HG03135 (cell line): Measurements from ENCODE around the gene MDGA2.

Experiments
- ATAC-seq: cut with Tn5 transposase; IDR thresholded peaks from one replicate; pipeline ENCODE4 v1.9.1; 2021; ENCODE audit warnings: mild to moderate bottlenecking, moderate library complexity; ENCODE audit not compliant: unreplicated experiment

MDGA2 gene

GRCh38 chr14:47675466-47676314 lies at the start of gene MDGA2:
Gene MDGA2, minus strand, starts transcription at chr14:47675605.
- no peak for ATAC-seq

GRCh38 chr14:47722929-47723693 lies 47.7 kb upstream of the MDGA2 start:
- no peak for ATAC-seq

- ATAC-seq, result no peak
Measured at GRCh38 chr14:47720281-47720680, 44.9 kb upstream of the MDGA2 start.

GRCh38 chr14:47715330-47715729 lies 39.9 kb upstream of the MDGA2 start:
- ATAC-seq, result no peak

- ATAC-seq, result no peak
Measured at GRCh38 chr14:47710581-47710980, 35.2 kb upstream of the MDGA2 start.

- ATAC-seq, result no peak
Measured at GRCh38 chr14:47705683-47706082, 30.3 kb upstream of the MDGA2 start.

GRCh38 chr14:47691829-47692228 lies 16.4 kb upstream of the MDGA2 start:
- ATAC-seq, result no peak

- ATAC-seq, result no peak
Measured at GRCh38 chr14:47678993-47679392, 3.6 kb upstream of the MDGA2 start.

GRCh38 chr14:47678157-47678556 lies 2.8 kb upstream of the MDGA2 start:
- no peak for ATAC-seq

- ATAC-seq, result no peak
Measured at GRCh38 chr14:47676315-47676617, 861 bp upstream of the MDGA2 start.

GRCh38 chr14:47674543-47675465 lies 601 bp downstream of the MDGA2 start:
- ATAC-seq, result no peak

- ATAC-seq, result no peak
Measured at GRCh38 chr14:47674148-47674542, 1.3 kb downstream of the MDGA2 start.

GRCh38 chr14:47665337-47666134 lies 9.9 kb downstream of the MDGA2 start:
- ATAC-seq, result no peak

GRCh38 chr14:47662466-47662865 lies 12.9 kb downstream of the MDGA2 start:
- no peak for ATAC-seq

- no peak for ATAC-seq
Measured at GRCh38 chr14:47660158-47660557, 15.2 kb downstream of the MDGA2 start.

- ATAC-seq, result no peak
Measured at GRCh38 chr14:47658041-47658440, 17.4 kb downstream of the MDGA2 start.

GRCh38 chr14:47657143-47657542 lies 18.3 kb downstream of the MDGA2 start:
- no peak for ATAC-seq

- no peak for ATAC-seq
Measured at GRCh38 chr14:47651337-47651736, 24.1 kb downstream of the MDGA2 start.

- no peak for ATAC-seq
Measured at GRCh38 chr14:47637753-47638152, 37.7 kb downstream of the MDGA2 start.
